Right cardiac atrium (tissue), 5 donors: ENCODE results near the gene HAUS8. TPM values are rescaled to one million over a fixed set of nuclear protein-coding genes. Genes with fewer than 3 reads are reported as not detected.
"Not testable (repeated sequence)": the region's sequence is repeated elsewhere in the genome, so short reads cannot be mapped to it uniquely, and the experiment has no call there.

Experiments used
- ATAC-seq, 2 donors: fragments of 200-7000 bp; cut with Tn5 transposase; one replicate each; pipeline versions ENCODE4 v1.8.0 to v1.9.1; 2020; ENCODE audit warnings: moderate library complexity in 2 of 2, mild to moderate bottlenecking in 1 of 2
- DNase-seq, 3 donors: peaks; one replicate each; pipeline ENCODE4 v3.0.0-alpha.2; 2020
- H3K27ac ChIP-seq: one replicate; pipeline ENCODE4 v1.5.1; 2013; ENCODE audit warnings: mild to moderate bottlenecking, low read length, control low read depth, moderate library complexity
- H3K27me3 ChIP-seq: one replicate; pipeline ENCODE4 v1.6.1; 2013; ENCODE audit not compliant: control insufficient read depth, insufficient read depth
- H3K4me1 ChIP-seq: one replicate; pipeline ENCODE4 v1.6.1; 2013; ENCODE audit warnings: low read length; ENCODE audit not compliant: control insufficient read depth, insufficient read depth
- H3K4me3 ChIP-seq: one replicate; pipeline ENCODE4 v1.5.1; 2013; ENCODE audit warnings: low read length, control low read depth
- H3K9me3 ChIP-seq: one replicate; pipeline ENCODE4 v1.6.1; 2013; ENCODE audit warnings: low read length; ENCODE audit not compliant: control insufficient read depth
- WGBS: extraction: QIAGEN DNeasy Blood & Tissue Kit; methylation state at CpG from one replicate; pipeline ENCODE4 v1.1.7; 2013; 5-methylcytosine and 5-hydroxymethylcytosine counted together
- intact Hi-C, 4 donors: fragments of 100-400 bp; cut with DNase I; formaldehyde crosslinking; loops; one replicate each; pipeline versions ENCODE4 v1.11.0 to v1.14.0; 2022 to 2023
- polyA plus RNA-seq: library from polyadenylated mRNA; stranded (reverse); fragments of 200-250 nt; gene quantifications from one replicate; pipeline ENCODE4 v1.2.3, GENCODE V29; 2013
- total RNA-seq, 4 donors: library from RNA; stranded (reverse); fragmentation: NEBNext Ultra II Directional; extraction: Animal tissue kit (Norgen Biotek cat#: 25700); gene quantifications; one replicate each; pipeline ENCODE4 v1.2.1, GENCODE V29; 2021
- donor health status: healthy with polysubstance abuse.
- donor health status: DM: no; HTN: yes; CAD: no.
- donor health status: DM: no; HTN: no; CAD: no.
- donor health status: DM: no; HTN: yes; CAD: no; lungs with severe emphysema.
- donor health status: DM: yes; HTN: yes; CAD: no.

Gene HAUS8
- total and polyA plus RNA-seq, 5 donors, result 3.3 to 6.1 (median 5.1) TPM

DNA sequence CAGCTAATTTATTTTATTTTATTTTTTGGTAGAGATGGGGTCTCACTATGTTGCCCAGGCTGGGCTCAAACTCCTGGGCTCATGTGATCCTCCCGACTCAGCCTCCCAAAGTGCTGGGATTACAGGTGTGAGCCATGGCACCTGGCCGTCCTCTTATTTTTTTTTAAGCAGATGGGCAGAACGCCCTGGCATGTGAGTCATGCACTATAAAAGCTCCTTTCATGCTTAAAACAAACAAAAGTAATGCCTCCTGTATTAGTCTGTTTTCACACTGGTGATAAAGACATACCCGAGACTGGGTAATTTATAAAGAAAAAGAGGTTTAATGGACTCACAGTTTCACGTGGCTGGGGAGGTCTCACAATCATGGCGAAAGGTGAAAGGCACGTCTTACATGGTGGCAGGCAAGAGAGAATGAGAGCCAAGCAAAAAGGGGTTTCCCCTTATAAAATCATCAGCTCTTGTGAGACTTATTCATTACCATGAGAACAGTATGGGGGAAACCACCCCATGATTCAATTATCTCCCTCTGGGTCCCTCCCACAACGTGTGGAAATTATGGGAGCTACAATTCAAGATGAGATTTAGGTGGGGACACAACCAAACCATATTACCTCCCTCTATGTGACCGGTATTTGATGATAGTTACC is 60.9 kb downstream of the HAUS8 start:
- DNase-seq, H3K4me1 ChIP-seq, intact Hi-C loops, ATAC-seq, H3K9me3 ChIP-seq, H3K27me3 ChIP-seq, H3K27ac ChIP-seq, H3K4me3 ChIP-seq: not testable (repeated sequence)
- 77% methylated on average over 9 of the region's 9 CpGs for WGBS

DNA sequence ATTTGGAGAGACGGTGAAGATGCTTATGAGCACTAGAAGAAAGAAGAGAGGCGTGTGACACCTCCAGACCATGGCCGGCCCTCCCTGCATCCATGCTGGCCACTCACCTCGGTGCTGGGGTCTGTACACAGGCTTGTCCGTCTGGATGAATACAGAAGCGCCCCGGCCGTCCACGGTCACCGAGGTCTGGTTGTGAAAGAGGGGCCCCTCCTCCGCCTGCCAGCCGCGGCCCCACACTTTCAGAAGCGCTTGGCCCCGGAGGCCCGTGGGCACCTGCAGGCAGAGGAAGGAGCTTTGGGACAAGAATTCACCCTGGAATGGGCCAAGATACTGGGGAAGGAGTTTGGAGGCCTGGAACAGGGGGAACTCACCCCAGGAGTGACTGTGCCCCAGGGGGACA is 63.8 kb downstream of the HAUS8 start:
- intact Hi-C loops, result no loop called here
- WGBS, result 90% methylated on average over 16 of the region's 16 CpGs

DNA sequence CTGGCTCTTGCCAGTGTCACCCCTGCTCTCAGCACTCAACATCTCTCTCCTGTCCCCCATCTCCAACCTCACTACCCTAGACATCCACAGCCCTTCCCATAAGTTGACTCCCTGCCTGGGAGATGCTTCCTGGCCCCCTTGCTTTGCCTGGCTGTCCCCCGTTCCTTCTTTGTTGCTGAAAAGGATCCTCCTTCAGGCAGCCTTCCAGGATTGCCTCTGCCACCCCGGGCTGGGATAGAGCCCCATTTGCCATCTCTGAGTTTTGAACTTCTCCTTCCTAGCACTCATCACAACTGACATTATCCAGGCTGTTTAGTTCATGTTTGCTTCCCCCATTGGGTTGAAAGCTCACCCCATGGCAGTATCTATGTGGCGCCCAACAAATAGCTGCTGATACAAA is 68.7 kb downstream of the HAUS8 start:
- no peak overlapping the region for H3K27ac ChIP-seq
- H3K27me3 ChIP-seq, result no peaks in the 10 kb centered on the region
- no peak for DNase-seq
- H3K9me3 ChIP-seq, result no peaks in the 10 kb centered on the region
- 87% methylated on average over 3 of the region's 3 CpGs for WGBS
- intact Hi-C loops, result no loop called here
- ATAC-seq, result no peak
- no peaks in the 10 kb centered on the region for H3K4me1 ChIP-seq
- H3K4me3 ChIP-seq, result no peak overlapping the region

More for the DNA sequence above, 63.8 kb downstream of the HAUS8 start:
- no peaks in the 10 kb centered on the region for H3K27me3 ChIP-seq
- no peak overlapping the region for H3K4me3 ChIP-seq
- H3K4me1 ChIP-seq, result no peaks in the 10 kb centered on the region
- no peaks in the 10 kb centered on the region for H3K9me3 ChIP-seq
- DNase-seq (no peak), ATAC-seq (no peak)
- no peak overlapping the region for H3K27ac ChIP-seq

GRCh38 chr19:17005000-17005399 is 70.3 kb downstream of the HAUS8 start:
- WGBS, result 74% methylated on average over 3 of the region's 3 CpGs
- Histone ChIP-seq H3K27me3 (no peaks in the 10 kb centered on the region), H3K27ac (no peak overlapping the region), H3K9me3 (no peaks in the 10 kb centered on the region), H3K4me1 (no peaks in the 10 kb centered on the region), H3K4me3 (no peak overlapping the region)
- intact Hi-C loops, result no loop called here
- DNase-seq, result no peak
- ATAC-seq, result no peak

GRCh38 chr19:17004386-17004785 is 70.9 kb downstream of the HAUS8 start:
- Histone ChIP-seq H3K27me3 (no peaks in the 10 kb centered on the region), H3K27ac (no peak overlapping the region), H3K9me3 (no peaks in the 10 kb centered on the region), H3K4me3 (no peak overlapping the region), H3K4me1 (no peaks in the 10 kb centered on the region)
- ATAC-seq (no peak), DNase-seq (no peak)
- WGBS, result 85% methylated on average over 15 of the region's 15 CpGs
- intact Hi-C loops, result no loop called here

- H3K27ac ChIP-seq, result no peak overlapping the region
- no peak for DNase-seq
- intact Hi-C loops, result no loop called here
- no peak for ATAC-seq
- no peaks in the 10 kb centered on the region for H3K27me3 ChIP-seq
- no peaks in the 10 kb centered on the region for H3K4me1 ChIP-seq
- H3K9me3 ChIP-seq, result no peaks in the 10 kb centered on the region
- H3K4me3 ChIP-seq, result no peak overlapping the region
- WGBS, result 78% methylated on average over 7 of the region's 7 CpGs
Measured at GRCh38 chr19:17002455-17002854, 72.8 kb downstream of the HAUS8 start.

DNA sequence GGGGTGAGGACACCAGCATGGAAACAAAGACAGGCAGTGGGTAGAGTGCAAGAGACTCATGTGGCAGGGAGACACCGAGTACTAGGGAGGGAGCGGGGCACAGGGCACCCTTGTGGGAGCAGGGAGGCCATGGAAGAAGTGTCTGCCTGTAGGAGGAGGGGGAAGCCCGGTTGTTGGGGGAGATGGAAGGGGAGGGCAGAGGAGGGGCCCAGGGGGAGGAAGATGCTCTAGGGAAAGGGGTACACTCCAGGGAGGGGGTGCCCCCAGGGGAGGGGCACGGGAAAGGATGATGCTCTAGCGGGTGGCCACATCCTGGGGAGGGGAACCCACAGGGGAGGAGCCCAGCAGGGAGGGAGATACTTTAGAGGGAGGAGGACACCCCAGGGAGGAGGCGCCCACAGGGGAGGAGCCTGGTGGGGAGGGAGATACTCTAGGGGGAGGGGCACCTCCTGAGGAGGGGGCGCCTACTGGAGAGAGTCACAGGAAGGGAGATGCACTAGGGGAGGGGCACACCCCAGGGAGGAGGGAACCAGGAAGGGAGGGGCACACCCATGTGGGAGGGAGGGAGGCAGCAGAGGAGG is 73.6 kb downstream of the HAUS8 start:
- no peak overlapping the region for H3K4me3 ChIP-seq
- no peak overlapping the region for H3K27ac ChIP-seq
- no peaks in the 10 kb centered on the region for H3K27me3 ChIP-seq
- peak in 2 of 3 donors; percentile 16 to 54 for DNase-seq
- no peaks in the 10 kb centered on the region for H3K4me1 ChIP-seq
- intact Hi-C loops, result no loop called here
- H3K9me3 ChIP-seq, result no peaks in the 10 kb centered on the region
- 56% methylated on average over 7 of the region's 7 CpGs for WGBS
- peak; percentile 49 to 51 for ATAC-seq

Other genes starting within 250 kb of the HAUS8 start
- gene SIN3B, start 246.1 kb downstream of the HAUS8 start, total RNA-seq, result 10 to 100 TPM; 27.8 to 35.4 (median 30.0) TPM
- 22.6 TPM for gene SIN3B, start 246.1 kb downstream of the HAUS8 start, polyA plus RNA-seq
- 1 to 10 TPM in 3 of 4 donors, under 1 TPM in 1; 0.91 to 3.6 (median 1.1) TPM for gene F2RL3, start 186.5 kb downstream of the HAUS8 start, total RNA-seq
- 3.0 TPM for gene F2RL3, start 186.5 kb downstream of the HAUS8 start, polyA plus RNA-seq
- 10 to 100 TPM in 1 of 4 donors, 1 to 10 TPM in 3; 2.4 to 11.8 (median 8.0) TPM for gene CPAMD8, start 48.6 kb downstream of the HAUS8 start, total RNA-seq
- 19.7 TPM for gene CPAMD8, start 48.6 kb downstream of the HAUS8 start, polyA plus RNA-seq
- gene MYO9B, start 325 bp upstream of the HAUS8 start, total RNA-seq, result 10 to 100 TPM; 31.5 to 42.1 (median 36.6) TPM
- gene MYO9B, start 325 bp upstream of the HAUS8 start, polyA plus RNA-seq, result 30.0 TPM
- gene USE1, start 139.9 kb upstream of the HAUS8 start, total RNA-seq, result 10 to 100 TPM; 19.6 to 29.1 (median 27.7) TPM
- gene USE1, start 139.9 kb upstream of the HAUS8 start, polyA plus RNA-seq, result 49.7 TPM
- gene OCEL1, start 150.8 kb upstream of the HAUS8 start, total RNA-seq, result 10 to 100 TPM; 16.5 to 27.8 (median 22.6) TPM
- gene OCEL1, start 150.8 kb upstream of the HAUS8 start, polyA plus RNA-seq, result 37.5 TPM
- gene NR2F6, start 170.5 kb upstream of the HAUS8 start, total RNA-seq, result 10 to 100 TPM; 38.6 to 57.5 (median 45.7) TPM
- gene NR2F6, start 170.5 kb upstream of the HAUS8 start, polyA plus RNA-seq, result 28.6 TPM
- gene USHBP1, start 189.3 kb upstream of the HAUS8 start, total RNA-seq, result 1 to 10 TPM; 2.7 to 5.6 (median 3.5) TPM
- 10.1 TPM for gene USHBP1, start 189.3 kb upstream of the HAUS8 start, polyA plus RNA-seq
- gene BABAM1, start 192.0 kb upstream of the HAUS8 start, total RNA-seq, result 10 to 100 TPM; 70.0 to 80.6 (median 75.4) TPM
- gene BABAM1, start 192.0 kb upstream of the HAUS8 start, polyA plus RNA-seq, result 80.7 TPM
- under 1 TPM; 0.11 to 0.53 (median 0.21) TPM for gene ANKLE1, start 206.4 kb upstream of the HAUS8 start, total RNA-seq
- 0.18 TPM for gene ANKLE1, start 206.4 kb upstream of the HAUS8 start, polyA plus RNA-seq
- 10 to 100 TPM; 12.7 to 17.0 (median 14.3) TPM for gene ABHD8, start 228.0 kb upstream of the HAUS8 start, total RNA-seq
- 15.8 TPM for gene ABHD8, start 228.0 kb upstream of the HAUS8 start, polyA plus RNA-seq
- gene MRPL34, start 230.4 kb upstream of the HAUS8 start, total RNA-seq, result 100 to 1,000 TPM; 131 to 180 (median 164) TPM
- 321 TPM for gene MRPL34, start 230.4 kb upstream of the HAUS8 start, polyA plus RNA-seq
- 10 to 100 TPM; 29.7 to 33.6 (median 30.8) TPM for gene DDA1, start 234.1 kb upstream of the HAUS8 start, total RNA-seq
- 92.5 TPM for gene DDA1, start 234.1 kb upstream of the HAUS8 start, polyA plus RNA-seq